SK-N-MC (cell line): ENCODE data around the gene CDH3.

Source experiments
- EZH2 ChIP-seq: fragments of 200-600 bp; sonication (generic); IDR thresholded peaks from one replicate; pipeline ENCODE4 v1.6.1; 2017; ENCODE audit warnings: antibody characterized with exemption
- POLR2AphosphoS5 ChIP-seq: IDR thresholded peaks from 2 replicates; pipeline ENCODE4 v1.6.1; 2012; ENCODE audit warnings: mild to moderate bottlenecking, low read depth, low read length, borderline replicate concordance

- TF ChIP-seq POLR2AphosphoS5 (no peak), EZH2 (no peak)
These were observed 101.8 kb downstream of the CDH3 start for GRCh38 chr16:68746951-68747350.
